ENCODE data around the gene ZNF219. TPM values are rescaled to one million over a fixed set of nuclear protein-coding genes. Genes with fewer than 3 reads are reported as not detected.

The ZNF219 gene
- total RNA-seq, 1 experiment from 2014 or later = 6.0 TPM

GRCh38 chr14:21063479-21063878 lies 35.0 kb downstream of the ZNF219 start:
- H3K9me2 ChIP-seq (replicated peaks; ENCODE audit: low read length) = no peaks in the 10 kb centered on the region
- no peak overlapping the region for H3K27ac ChIP-seq (ENCODE audit: low read length)
- DNase-seq = peak; percentile 43
- peaks cover 60% of the 10 kb centered on the region for H3K27me3 ChIP-seq (ENCODE audit: low read length)
- TF ChIP-seq EZH2phosphoT487 (IDR thresholded peaks at IDR 0.05; ENCODE audit: borderline replicate concordance, low read length) = no peak
- no peak for TF ChIP-seq EZH2 (IDR thresholded peaks at IDR 0.05; ENCODE audit: low read length, unreplicated experiment)
- TF ChIP-seq CTCF (conservative IDR thresholded peaks at IDR 0.05; ENCODE audit: low read depth, low read length) = no peak
- no peak overlapping the region for H2AFZ ChIP-seq (ENCODE audit: low read length)
- intact Hi-C loops (cut with micrococcal nuclease) = no loop called here
- ATAC-seq = peak; percentile 47; the same call in 1 of the 2 replicates
- H3K4me2 ChIP-seq (ENCODE audit: low read length) = no peak overlapping the region
- no peak overlapping the region for H3K9ac ChIP-seq (ENCODE audit: low read length)
- no peaks in the 10 kb centered on the region for H3K9me3 ChIP-seq (ENCODE audit: low read length)
- H3K4me1 ChIP-seq (ENCODE audit: insufficient read depth, low read length) = no peaks in the 10 kb centered on the region
- H3K79me2 ChIP-seq (ENCODE audit: low read length) = no peaks in the 10 kb centered on the region
- BruUV-seq (replicated peaks) = no TSS peak
- POLR2A ChIA-PET (ENCODE audit: unreplicated experiment) = no interaction called here
- CTCF ChIA-PET = interaction anchor here (0.6 to 0.7 kb wide), 2 partner anchors 22 to 49 kb away, joined by 3 read pairs; no protein-coding TSS in a partner anchor
- H4K20me1 ChIP-seq (ENCODE audit: low read length) = no peaks in the 10 kb centered on the region
- no peaks in the 10 kb centered on the region for H3F3A ChIP-seq (ENCODE audit: low read length, unreplicated experiment)
- no peak overlapping the region for H3K4me3 ChIP-seq (ENCODE audit: low read length)
- H3K36me3 ChIP-seq (ENCODE audit: low read depth, low read length) = no peaks in the 10 kb centered on the region

GRCh38 chr14:21061347-21061668 lies 37.1 kb downstream of the ZNF219 start:
- no peaks in the 10 kb centered on the region for H3K9me3 ChIP-seq (ENCODE audit: low read length)
- TF ChIP-seq EZH2phosphoT487 (IDR thresholded peaks at IDR 0.05; ENCODE audit: borderline replicate concordance, low read length) (no peak), EZH2 (IDR thresholded peaks at IDR 0.05; ENCODE audit: low read length, unreplicated experiment) (no peak), CTCF (conservative IDR thresholded peaks at IDR 0.05; ENCODE audit: low read depth, low read length) (no peak)
- no peak for DNase-seq
- H3K9ac ChIP-seq (ENCODE audit: low read length) = no peak overlapping the region
- no peak overlapping the region for H3K27ac ChIP-seq (ENCODE audit: low read length)
- POLR2A ChIA-PET (ENCODE audit: unreplicated experiment) = no interaction called here
- ATAC-seq = no peak
- peaks cover 49% of the 10 kb centered on the region for H3K27me3 ChIP-seq (ENCODE audit: low read length)
- intact Hi-C loops (cut with micrococcal nuclease) = no loop called here
- no peaks in the 10 kb centered on the region for H3K9me2 ChIP-seq (replicated peaks; ENCODE audit: low read length)
- H2AFZ ChIP-seq (ENCODE audit: low read length) = no peak overlapping the region
- no peak overlapping the region for H3K4me2 ChIP-seq (ENCODE audit: low read length)
- H3K4me1 ChIP-seq (ENCODE audit: insufficient read depth, low read length) = no peaks in the 10 kb centered on the region
- no TSS peak for BruUV-seq (replicated peaks)
- H3K36me3 ChIP-seq (ENCODE audit: low read depth, low read length) = no peaks in the 10 kb centered on the region
- H4K20me1 ChIP-seq (ENCODE audit: low read length) = no peaks in the 10 kb centered on the region
- H3K79me2 ChIP-seq (ENCODE audit: low read length) = no peaks in the 10 kb centered on the region
- H3F3A ChIP-seq (ENCODE audit: low read length, unreplicated experiment) = no peaks in the 10 kb centered on the region
- CTCF ChIA-PET = no interaction called here
- no peak overlapping the region for H3K4me3 ChIP-seq (ENCODE audit: low read length)

GRCh38 chr14:21060614-21061346 lies 37.7 kb downstream of the ZNF219 start:
- no peak overlapping the region for H3K4me2 ChIP-seq (ENCODE audit: low read length)
- H3K27me3 ChIP-seq (ENCODE audit: low read length) = peaks cover 47% of the 10 kb centered on the region
- no peak overlapping the region for H3K27ac ChIP-seq (ENCODE audit: low read length)
- H3K4me1 ChIP-seq (ENCODE audit: insufficient read depth, low read length) = no peaks in the 10 kb centered on the region
- no peak overlapping the region for H2AFZ ChIP-seq (ENCODE audit: low read length)
- TF ChIP-seq EZH2 (IDR thresholded peaks at IDR 0.05; ENCODE audit: low read length, unreplicated experiment) = no peak
- no peak for TF ChIP-seq EZH2phosphoT487 (IDR thresholded peaks at IDR 0.05; ENCODE audit: borderline replicate concordance, low read length)
- no peak for TF ChIP-seq CTCF (conservative IDR thresholded peaks at IDR 0.05; ENCODE audit: low read depth, low read length)
- no peaks in the 10 kb centered on the region for H4K20me1 ChIP-seq (ENCODE audit: low read length)
- ATAC-seq (no peak), DNase-seq (no peak)
- no peaks in the 10 kb centered on the region for H3K9me2 ChIP-seq (replicated peaks; ENCODE audit: low read length)
- POLR2A ChIA-PET (ENCODE audit: unreplicated experiment) = no interaction called here
- H3K79me2 ChIP-seq (ENCODE audit: low read length) = no peaks in the 10 kb centered on the region
- no peak overlapping the region for H3K4me3 ChIP-seq (ENCODE audit: low read length)
- BruUV-seq (replicated peaks) = no TSS peak
- CTCF ChIA-PET = no interaction called here
- no peaks in the 10 kb centered on the region for H3F3A ChIP-seq (ENCODE audit: low read length, unreplicated experiment)
- no peak overlapping the region for H3K9ac ChIP-seq (ENCODE audit: low read length)
- intact Hi-C loops (cut with micrococcal nuclease) = no loop called here
- no peaks in the 10 kb centered on the region for H3K9me3 ChIP-seq (ENCODE audit: low read length)
- no peaks in the 10 kb centered on the region for H3K36me3 ChIP-seq (ENCODE audit: low read depth, low read length)
